GM12891 (cell line): Measurements from ENCODE around the gene DTNBP1.

ENCODE experiments used
- PAX5 ChIP-seq: IDR thresholded peaks from 2 replicates; pipeline ENCODE4 v1.6.1; 2011; ENCODE audit warnings: low read length, moderate library complexity, mild to moderate bottlenecking; ENCODE audit not compliant: insufficient read depth, severe bottlenecking
- POLR2A ChIP-seq: IDR thresholded peaks from 2 replicates; pipeline ENCODE4 v1.6.1; 2011; ENCODE audit warnings: low read depth, low read length, control low read depth
- POLR2AphosphoS5 ChIP-seq: IDR thresholded peaks from 2 replicates; pipeline ENCODE4 v1.6.1; 2011; ENCODE audit warnings: low read depth, low read length, control low read depth
- TAF1 ChIP-seq: IDR thresholded peaks from 2 replicates; pipeline ENCODE4 v1.6.1; 2011; ENCODE audit warnings: low read depth, low read length, control low read depth

DNA sequence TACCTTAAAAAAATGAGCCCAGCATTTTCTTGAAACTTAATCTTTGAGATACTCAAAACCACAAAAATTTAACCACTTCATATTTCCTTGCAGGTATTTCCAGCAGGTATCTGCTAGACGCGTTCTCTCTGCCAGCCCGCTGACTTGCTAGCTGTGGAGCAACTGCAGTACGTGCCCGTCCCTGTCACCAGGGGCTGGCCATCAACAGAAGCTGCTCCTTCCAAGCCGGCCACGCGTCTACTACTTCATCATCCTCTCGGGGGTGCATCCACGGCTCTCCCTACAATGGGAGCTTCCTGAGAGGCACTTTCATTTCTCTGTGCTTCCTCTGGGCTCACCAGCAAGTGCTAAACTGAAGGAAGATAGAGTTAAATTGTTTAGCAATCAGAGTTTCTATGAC is 132.4 kb downstream of the DTNBP1 start:
- no peak for TF ChIP-seq TAF1
- TF ChIP-seq POLR2AphosphoS5 = no peak
- TF ChIP-seq POLR2A = no peak; the same call in 1 of the 2 replicates
- TF ChIP-seq PAX5 = no peak
